ENCODE measurements around the gene ZCCHC17. TPM values are rescaled to one million over a fixed set of nuclear protein-coding genes. Genes with fewer than 3 reads are reported as not detected.

The ZCCHC17 gene
- total RNA-seq, 1 donor from 2014 or later: 26.6 TPM

DNA sequence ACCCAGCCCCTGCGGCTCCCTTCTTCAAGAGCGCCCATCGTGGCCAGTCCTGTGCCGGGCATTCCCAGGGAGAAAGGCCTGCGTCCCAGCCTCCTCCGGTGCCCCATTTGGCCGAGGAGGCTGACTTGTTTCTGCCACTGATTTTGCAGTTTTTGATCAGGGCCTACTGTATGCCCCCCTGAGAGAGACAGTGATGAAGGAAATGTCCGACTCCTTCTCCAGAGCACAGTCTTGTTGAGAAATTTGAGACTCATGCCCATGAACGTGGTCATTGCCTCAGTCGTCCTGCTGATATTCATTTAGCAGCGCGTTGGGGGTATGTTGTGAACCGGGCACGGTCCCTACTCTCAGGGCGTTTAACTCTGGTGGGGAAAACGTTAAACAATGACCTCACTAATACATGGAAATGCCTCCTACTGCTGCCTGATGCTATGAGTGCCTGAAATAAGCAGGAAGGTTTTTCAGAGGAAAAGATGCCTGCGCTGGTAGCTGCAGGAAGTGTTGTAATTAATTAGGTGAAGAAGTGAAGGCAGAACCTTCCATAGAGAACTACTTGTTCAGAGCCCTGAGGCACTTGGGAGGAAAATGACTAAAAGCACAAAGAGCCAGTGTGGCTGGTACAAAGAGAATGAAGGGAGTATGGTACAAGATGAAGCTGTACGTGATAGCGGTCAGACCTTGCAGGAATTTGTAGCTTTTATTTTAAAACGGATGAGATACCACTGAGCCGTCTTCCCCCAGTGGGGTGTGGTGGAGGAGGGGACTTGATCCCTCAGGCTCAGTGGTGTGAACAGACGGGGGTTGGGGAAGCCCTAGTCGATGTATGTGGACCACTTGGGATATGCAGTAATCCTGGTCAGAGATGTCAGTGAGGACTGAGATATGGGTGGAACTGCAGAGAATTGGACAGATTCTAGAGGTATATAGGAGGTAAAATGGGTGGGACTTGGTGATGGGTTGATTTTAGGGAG is 730 bp downstream of the ZCCHC17 start:
- Mint-ChIP-seq H3K27me3 (ENCODE audit: low read depth) (no peaks in the 10 kb centered on the region), H3K9me3 (no peaks in the 10 kb centered on the region), H3K4me3 (no peak overlapping the region), H3K27ac (no peak overlapping the region), H3K4me1 (peaks cover 16% of the 10 kb centered on the region), H3K36me3 (peaks cover 10% of the 10 kb centered on the region)
- DNase-seq (ENCODE audit: low spot score in 2 of 2, unreplicated experiment in 2 of 2): no peak
- TF ChIP-seq, protein P1, sequence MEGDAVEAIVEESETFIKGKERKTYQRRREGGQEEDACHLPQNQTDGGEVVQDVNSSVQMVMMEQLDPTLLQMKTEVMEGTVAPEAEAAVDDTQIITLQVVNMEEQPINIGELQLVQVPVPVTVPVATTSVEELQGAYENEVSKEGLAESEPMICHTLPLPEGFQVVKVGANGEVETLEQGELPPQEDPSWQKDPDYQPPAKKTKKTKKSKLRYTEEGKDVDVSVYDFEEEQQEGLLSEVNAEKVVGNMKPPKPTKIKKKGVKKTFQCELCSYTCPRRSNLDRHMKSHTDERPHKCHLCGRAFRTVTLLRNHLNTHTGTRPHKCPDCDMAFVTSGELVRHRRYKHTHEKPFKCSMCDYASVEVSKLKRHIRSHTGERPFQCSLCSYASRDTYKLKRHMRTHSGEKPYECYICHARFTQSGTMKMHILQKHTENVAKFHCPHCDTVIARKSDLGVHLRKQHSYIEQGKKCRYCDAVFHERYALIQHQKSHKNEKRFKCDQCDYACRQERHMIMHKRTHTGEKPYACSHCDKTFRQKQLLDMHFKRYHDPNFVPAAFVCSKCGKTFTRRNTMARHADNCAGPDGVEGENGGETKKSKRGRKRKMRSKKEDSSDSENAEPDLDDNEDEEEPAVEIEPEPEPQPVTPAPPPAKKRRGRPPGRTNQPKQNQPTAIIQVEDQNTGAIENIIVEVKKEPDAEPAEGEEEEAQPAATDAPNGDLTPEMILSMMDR (IDR thresholded peaks at IDR 0.05; ENCODE audit: unreplicated experiment): no peak

DNA sequence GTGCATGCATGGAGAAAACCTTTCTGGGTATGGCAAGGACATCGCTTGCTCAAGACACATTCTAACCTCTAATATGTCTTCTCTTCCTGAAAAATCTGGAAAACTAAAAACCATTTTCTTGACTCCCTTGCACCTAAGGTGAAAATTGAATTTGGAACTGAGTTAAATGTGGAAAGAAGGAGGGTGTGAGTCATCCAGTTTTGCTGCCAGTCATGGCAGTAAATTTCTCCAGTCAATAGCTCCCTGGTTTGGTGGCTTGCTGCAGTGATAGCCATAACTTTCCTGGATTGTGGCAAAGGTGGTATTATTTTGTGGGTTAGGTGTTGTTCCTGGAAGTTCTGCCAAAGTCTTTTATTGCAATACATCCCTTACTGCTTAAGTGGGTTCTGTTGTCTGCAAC is 2.5 kb downstream of the ZCCHC17 start:
- TF ChIP-seq, protein P1 (IDR thresholded peaks at IDR 0.05; ENCODE audit: unreplicated experiment): no peak
- Mint-ChIP-seq H3K9me3 (no peaks in the 10 kb centered on the region), H3K4me3 (no peak overlapping the region), H3K27ac (no peak overlapping the region), H3K27me3 (ENCODE audit: low read depth) (no peaks in the 10 kb centered on the region), H3K4me1 (peaks cover 16% of the 10 kb centered on the region), H3K36me3 (no peaks in the 10 kb centered on the region)
- DNase-seq (ENCODE audit: low spot score in 2 of 2, unreplicated experiment in 2 of 2): no peak

DNA sequence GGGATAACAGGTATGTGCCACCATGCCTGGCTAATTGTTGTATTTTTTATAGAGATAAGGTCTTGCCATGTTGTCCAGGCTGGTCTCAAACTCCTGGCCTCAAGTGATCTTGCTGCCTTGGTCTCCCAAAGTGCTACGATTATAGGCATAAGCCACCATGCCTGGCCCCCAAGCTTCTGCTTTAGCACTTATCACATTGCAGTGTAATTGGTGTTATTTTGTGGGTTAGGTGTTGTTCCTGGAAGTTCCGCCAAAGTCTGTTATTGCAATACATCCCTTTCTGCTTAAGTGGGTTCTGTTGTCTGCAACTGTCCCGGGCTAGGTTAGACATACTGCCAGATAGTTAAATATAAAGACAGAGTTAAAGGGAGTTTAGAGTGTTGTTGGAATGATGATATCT is 3.4 kb downstream of the ZCCHC17 start:
- no peak overlapping the region for H3K4me3 Mint-ChIP-seq
- TF ChIP-seq, protein P1 (IDR thresholded peaks at IDR 0.05; ENCODE audit: unreplicated experiment): no peak
- H3K27me3 Mint-ChIP-seq (ENCODE audit: low read depth): no peaks in the 10 kb centered on the region
- H3K4me1 Mint-ChIP-seq: peaks cover 12% of the 10 kb centered on the region
- no peaks in the 10 kb centered on the region for H3K9me3 Mint-ChIP-seq
- no peak overlapping the region for H3K27ac Mint-ChIP-seq
- DNase-seq (ENCODE audit: low spot score in 2 of 2, unreplicated experiment in 2 of 2): no peak
- no peaks in the 10 kb centered on the region for H3K36me3 Mint-ChIP-seq

DNA sequence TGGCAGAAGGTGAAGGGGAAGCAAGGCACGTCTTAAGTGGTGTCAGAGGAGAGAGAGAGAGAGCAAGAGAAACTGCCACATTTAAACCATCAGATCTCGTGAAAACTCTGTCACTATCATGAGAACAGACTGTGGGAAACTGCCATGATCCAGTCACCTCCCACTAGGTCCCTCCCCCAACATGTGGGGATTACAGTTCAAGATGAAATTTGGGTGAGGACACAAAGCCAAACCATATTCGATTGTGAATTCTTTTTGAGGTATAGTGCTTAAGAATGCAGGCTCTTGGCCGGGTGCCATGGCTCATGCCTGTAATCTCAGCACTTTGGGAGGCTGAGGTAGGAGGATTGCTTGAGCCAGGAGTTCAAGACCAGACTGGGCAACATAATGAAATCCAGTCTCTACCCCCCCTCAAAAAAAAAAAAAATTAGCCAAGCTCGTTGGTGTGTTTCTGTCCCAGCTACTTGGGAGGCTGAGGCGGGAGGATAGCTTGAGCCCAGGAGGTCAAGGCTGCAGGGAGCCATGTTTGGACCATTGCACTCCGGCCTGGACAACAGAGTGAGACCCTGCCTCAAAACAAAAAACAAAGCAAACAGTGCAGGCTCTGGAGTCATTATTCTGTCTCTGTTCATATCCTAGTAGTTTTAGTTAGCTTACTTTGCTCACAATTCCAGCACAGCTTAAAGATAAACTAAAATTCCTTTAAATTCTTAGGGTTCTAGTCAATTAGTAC is 6.0 kb downstream of the ZCCHC17 start:
- no peak overlapping the region for H3K4me3 Mint-ChIP-seq
- no peaks in the 10 kb centered on the region for H3K9me3 Mint-ChIP-seq
- no peaks in the 10 kb centered on the region for H3K27me3 Mint-ChIP-seq (ENCODE audit: low read depth)
- H3K36me3 Mint-ChIP-seq: no peaks in the 10 kb centered on the region
- DNase-seq (ENCODE audit: low spot score in 2 of 2, unreplicated experiment in 2 of 2): no peak
- H3K4me1 Mint-ChIP-seq: peaks cover 8% of the 10 kb centered on the region
- no peak overlapping the region for H3K27ac Mint-ChIP-seq
- TF ChIP-seq, protein P1 (IDR thresholded peaks at IDR 0.05; ENCODE audit: unreplicated experiment): no peak

DNA sequence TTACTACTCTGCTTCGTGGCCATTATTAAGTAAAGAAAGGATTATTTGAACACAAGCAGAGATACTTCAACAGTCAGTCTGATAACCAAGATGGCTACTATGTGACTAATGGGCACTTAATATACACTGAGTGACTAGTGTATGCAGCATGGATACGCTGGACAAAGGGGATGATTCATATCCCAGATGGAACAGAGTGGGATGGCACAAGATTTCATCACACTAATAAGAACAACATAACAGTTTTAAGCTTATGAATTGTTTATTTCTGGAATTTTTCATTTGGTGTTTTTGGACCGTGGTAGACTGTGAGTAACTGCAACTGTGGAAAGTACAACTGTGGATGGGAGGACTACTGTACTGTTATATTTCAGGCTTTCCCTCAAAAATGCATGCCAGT is 9.4 kb downstream of the ZCCHC17 start:
- TF ChIP-seq, protein P1 (IDR thresholded peaks at IDR 0.05; ENCODE audit: unreplicated experiment): no peak
- peaks cover 8% of the 10 kb centered on the region for H3K4me1 Mint-ChIP-seq
- no peak overlapping the region for H3K27ac Mint-ChIP-seq
- DNase-seq (ENCODE audit: low spot score in 2 of 2, unreplicated experiment in 2 of 2): no peak
- H3K36me3 Mint-ChIP-seq: peaks cover 7% of the 10 kb centered on the region
- no peaks in the 10 kb centered on the region for H3K27me3 Mint-ChIP-seq (ENCODE audit: low read depth)
- H3K9me3 Mint-ChIP-seq: no peaks in the 10 kb centered on the region
- no peak overlapping the region for H3K4me3 Mint-ChIP-seq
